GM19455 (cell line): ENCODE data around the gene ZMYND15.
"Not testable (repeated sequence)": the region's sequence is repeated elsewhere in the genome, so short reads cannot be mapped to it uniquely, and the experiment has no call there.

Experiments used
- ATAC-seq: cut with Tn5 transposase; IDR thresholded peaks from one replicate; pipeline ENCODE4 v1.9.1; 2021; ENCODE audit not compliant: unreplicated experiment

ZMYND15 gene

DNA sequence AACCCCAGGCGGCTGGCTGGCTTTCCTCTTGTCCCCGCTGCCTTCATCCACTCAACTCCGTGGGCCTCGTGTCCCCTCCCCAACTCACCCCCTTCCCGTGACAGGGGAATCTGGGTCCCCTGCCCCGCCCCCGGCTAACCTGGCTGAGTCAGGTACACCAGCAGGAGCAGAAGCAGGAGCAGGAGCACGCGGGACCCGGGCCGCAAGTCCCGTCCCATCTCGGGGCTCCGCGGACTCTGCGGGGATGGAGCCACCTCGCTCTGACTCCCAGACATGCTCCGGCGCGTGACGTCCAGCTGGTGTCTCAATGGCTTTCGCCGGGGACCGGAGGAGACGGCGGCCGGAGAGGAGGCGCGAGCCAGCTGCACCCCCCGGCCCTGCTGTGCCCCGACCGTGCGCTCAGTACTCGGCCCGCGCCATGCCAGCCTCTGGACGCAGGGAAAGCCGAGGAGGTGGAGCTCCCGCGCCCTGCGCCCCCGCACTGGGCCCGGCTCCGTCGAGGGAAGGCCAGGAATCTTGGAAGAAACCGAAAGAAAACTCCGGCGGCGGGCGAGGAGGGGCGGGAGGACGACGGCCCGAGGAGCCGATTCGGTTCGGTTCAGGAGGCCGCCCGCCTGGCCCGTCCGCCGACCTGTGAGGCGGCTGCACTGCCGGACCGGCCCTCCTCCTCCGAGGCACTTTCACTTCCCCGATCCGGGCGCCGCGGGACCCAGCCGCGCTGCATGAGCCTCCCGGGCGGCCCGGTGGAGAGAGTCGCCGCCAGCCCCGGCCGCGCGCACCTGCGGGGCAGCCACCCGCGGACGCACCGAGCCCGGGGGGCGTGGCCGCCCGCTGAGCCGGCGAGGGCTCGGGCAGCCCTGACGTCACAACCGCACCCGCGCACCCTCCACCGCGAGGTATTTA is at the start of gene ZMYND15, which contains the start of gene CXCL16:
TSS of gene ZMYND15 (plus strand) at position 712 of the 903 bp plus-strand sequence. CDS start 716 bp downstream, outside the sequence.
TSS of gene CXCL16 (minus strand) at position 807 of the 903 bp plus-strand sequence. CDS start at position 218, 589 bp downstream.
- ATAC-seq, result no peak

- not testable (repeated sequence) for ATAC-seq
Measured at GRCh38 chr17:4689872-4690271, 49.8 kb upstream of the ZMYND15 start.

DNA sequence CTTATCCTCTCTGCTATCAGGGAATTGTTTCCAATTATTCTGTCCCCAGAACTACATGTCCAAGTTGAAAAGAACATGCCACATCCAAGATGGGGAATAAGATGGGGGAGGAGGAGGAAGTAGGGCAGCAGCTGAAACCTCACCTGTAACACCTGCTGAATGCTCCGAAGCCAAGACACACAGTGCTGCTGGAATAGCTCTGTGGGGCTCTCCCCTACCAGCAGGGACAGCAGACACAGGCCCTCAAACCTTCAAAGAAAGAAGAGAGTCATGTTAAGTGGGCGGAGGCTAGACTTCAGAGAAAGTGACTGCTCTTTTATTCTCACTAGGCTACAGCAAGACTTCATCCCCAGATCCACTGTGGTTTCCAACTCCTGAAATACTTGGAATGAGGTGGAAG is 48.9 kb upstream of the ZMYND15 start:
- no peak for ATAC-seq

DNA sequence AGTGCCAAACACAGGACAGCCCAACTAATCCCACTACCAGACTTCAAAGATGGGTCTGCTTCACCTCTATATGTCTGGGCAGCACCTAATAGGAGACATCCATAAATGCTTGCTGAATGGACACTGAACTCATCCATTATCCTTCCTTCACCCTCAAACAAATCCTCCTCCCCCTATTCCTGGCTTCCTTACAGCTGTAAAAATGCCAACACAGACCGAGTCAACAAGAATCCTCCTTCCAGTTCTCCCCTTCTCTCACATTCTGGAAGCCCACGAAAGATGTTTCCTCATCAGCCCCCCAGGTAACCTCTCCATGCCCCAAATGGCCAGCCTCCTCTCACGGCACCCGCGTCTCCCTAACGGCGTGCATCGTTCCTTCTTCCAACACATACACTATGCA is 47.9 kb upstream of the ZMYND15 start:
- no peak for ATAC-seq

- ATAC-seq, result no peak
Measured at GRCh38 chr17:4693416-4693815, 46.2 kb upstream of the ZMYND15 start.

DNA sequence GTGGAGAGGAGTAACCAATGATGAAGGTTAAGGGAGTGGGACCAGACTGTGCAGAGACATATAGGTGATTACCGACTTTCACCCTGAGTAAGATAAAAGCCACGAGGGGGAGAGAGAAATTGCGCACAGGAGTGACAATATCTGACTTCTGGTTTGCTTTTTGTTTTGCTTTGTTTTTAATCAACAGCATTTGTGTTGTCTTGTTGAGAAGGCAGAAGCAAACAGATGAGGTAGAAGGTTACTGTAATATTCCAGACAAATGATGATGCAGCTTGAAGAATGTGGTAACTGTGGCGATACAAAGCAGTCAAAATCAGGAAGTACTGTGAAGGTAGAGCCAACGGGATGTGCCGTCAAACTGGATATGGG is 43.2 kb upstream of the ZMYND15 start:
- ATAC-seq, result no peak

DNA sequence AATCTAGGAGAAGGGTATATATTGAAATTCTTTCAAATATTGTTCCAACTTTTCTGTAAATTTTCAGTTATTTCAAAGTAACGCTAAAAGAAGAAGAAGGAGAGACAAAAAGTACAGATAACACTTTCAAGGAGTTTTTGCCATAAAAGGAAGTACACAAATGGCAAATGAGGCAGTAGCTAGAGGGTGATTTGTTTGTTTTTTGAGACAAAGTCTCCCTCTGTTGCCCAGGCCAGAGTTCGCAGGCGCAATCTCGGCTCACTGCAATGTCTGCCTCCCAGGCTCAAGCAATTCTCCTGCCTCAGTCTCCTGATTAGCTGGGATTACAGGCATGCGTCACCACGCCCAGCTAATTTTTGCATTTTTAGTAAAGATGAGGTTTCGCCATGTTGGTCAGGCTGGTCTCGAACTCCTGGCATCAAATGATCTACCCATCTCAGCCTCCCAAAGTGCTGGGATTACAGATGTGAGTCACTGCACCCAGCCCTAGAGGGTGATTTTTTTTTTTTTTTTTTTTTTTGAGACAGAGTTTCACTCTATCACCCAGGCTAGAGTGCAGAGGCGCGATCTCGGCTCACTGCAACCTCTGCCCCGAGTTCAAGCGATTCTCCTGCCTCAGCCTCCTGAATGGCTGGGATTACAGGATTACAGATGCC is 40.1 kb upstream of the ZMYND15 start:
- ATAC-seq, result not testable (repeated sequence)

DNA sequence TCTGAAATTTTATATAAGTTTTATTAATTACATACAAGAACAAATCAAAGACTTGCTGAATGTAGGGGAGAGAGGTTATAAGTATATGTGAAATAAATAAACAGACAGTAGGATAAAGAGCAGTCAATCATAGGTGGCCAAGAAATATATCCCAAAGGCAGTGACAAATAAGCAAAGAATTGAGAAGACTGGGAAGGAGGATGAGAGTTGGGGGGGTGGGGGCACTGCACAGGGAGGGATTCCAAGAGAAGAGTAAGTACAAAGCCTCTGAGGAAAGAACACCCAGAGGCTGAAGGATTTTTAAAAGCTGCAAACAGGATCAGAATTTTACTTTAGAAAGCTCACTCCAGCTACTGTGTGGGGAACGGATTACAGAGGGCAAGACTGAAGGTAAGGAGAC is 38.5 kb upstream of the ZMYND15 start:
- ATAC-seq, result no peak

DNA sequence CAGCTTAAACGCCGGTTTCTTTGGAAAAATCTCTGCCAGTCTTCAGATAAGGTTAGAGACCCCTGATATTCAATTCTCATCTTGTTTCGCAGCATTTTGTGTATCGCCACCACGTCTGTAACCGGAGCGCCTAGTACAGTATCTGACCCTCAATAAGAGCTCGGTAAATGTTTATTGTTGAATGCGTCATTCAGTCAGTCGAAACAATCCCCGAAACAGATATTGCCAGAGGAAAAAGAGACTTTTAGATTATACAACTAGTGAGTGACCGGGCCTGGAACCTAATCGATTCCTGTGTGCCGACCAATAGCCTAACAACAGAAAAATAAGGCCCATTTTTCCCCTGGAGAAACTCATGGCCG is 36.3 kb upstream of the ZMYND15 start:
- ATAC-seq, result no peak

DNA sequence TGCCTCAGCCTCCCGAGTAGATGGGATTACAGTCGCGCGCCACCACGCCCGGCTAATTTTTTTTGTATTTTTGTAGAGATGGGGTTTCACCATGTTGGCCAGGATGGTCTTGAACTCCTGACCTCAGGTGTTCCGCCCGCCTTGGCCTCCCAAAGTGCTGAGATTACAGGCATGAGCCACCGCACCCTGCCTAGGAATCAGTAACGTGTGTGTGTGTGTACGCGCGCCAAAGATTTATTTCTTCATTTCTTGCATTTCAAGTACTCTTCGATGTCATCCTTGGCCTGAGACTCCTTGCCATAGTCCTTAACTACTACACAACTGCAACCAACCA is 35.1 kb upstream of the ZMYND15 start:
- not testable (repeated sequence) for ATAC-seq

GRCh38 chr17:4704991-4705390 is 34.6 kb upstream of the ZMYND15 start:
- ATAC-seq, result no peak

GRCh38 chr17:4706121-4706520 is 33.5 kb upstream of the ZMYND15 start:
- no peak for ATAC-seq

DNA sequence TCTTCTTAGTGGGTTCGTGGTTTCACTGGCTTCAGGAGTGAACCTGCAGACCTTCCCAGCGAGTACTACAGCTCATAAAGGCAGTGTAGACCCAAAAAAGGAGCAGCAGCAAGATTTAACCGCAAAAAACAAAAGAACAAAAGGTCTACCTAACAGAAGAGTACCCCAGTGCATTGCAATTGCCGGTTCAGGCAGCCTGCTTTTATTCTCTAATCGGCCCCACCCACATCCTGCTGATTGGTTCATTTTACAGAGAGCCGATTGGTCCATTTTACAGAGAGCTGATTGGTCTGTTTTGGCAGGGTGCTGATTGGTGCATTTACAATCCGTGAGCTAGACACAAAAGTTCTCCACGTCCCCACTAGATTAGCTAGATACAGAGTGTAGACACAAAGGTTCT is 31.2 kb upstream of the ZMYND15 start:
- ATAC-seq, result no peak

DNA sequence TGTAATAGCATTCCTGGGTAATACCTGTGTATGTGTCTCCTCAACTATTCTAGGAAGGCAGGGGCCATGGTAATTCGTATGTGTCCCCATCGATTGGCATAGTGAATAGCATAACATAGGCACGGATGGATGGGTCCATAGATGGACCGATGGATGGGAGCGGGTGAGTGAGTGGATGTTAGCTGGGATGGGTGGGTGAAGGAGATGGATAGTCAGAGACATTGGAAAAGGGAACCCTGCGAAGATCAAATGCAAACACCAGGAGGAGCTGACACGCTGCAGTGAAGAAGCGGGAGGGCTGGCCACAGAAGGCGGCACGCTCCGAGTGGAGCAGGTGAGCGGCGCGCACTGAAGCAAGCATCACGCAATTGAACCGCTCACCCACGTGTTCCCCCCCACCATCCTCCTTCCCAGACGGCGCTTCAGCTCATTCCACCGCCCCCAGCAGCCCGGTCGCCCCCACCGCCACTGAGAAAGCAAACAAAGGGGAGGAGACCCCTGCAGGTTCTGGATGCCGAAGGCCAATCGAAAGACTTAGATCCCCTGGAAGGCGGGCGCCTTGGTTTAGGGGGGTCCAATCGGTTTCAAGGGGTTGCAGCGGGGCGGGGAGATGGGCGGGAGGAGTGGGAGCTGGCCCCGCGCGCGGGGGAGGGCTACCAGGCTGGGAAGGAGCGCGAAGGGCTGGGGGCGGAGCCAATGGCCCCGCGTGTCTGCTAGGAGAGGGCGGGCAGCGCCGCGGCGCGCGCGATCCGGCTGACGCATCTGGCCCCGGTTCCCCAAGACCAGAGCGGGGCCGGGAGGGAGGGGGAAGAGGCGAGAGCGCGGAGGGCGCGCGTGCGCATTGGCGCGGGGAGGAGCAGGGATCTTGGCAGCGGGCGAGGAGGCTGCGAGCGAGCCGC is 29.6 kb upstream of the ZMYND15 start, which contains the start of gene ARRB2:
TSS of gene ARRB2 (plus strand) at position 839 of the 899 bp plus-strand sequence. CDS start 90 bp downstream, outside the sequence.
- peak; percentile 72 for ATAC-seq

GRCh38 chr17:4710693-4711634 is 28.7 kb upstream of the ZMYND15 start:
- peak; percentile 7 for ATAC-seq

DNA sequence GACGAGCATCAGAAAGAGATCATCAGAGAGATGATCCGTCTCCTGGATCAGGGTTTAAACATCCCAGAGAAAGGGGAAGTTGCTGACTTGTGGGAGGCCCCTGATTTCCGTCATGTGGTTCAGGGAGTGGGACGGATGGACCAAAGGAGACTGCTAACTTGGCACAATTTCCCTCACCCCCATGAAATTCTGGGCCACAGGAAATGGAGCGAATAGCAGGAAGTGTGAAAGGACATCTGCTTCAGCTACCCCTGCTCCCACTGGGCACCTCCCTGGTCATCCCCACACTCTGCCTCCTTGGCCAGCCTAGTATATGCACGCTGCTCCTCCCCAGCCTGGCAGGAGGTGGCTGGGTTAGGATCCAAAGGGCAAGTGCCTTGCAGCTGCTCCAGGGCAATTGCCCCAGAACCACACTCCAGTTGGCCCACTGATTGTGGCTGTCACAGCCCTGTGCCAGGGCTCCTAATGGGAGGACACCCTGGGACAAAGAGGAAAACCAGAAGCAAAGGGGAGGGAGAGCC is 27.9 kb upstream of the ZMYND15 start:
- ATAC-seq, result no peak

DNA sequence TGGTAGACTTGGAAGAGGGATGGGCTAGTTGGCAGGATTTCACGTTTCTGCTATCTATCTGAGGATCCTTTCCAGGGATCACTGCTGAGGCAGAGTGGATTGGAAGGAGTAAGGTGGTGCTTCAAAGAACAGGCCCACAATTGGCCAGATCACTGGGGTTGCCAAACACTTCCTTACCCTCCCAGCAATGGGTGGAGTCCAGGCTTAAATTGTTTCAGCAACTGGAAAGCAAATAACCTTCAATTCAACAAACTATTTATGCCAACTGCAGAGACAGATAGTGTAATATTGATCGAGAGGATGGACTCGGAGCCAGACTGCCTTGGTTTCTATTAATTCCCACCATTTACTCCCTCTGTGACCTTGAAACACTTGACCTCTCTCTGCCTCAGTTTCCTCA is 27.1 kb upstream of the ZMYND15 start:
- no peak for ATAC-seq

DNA sequence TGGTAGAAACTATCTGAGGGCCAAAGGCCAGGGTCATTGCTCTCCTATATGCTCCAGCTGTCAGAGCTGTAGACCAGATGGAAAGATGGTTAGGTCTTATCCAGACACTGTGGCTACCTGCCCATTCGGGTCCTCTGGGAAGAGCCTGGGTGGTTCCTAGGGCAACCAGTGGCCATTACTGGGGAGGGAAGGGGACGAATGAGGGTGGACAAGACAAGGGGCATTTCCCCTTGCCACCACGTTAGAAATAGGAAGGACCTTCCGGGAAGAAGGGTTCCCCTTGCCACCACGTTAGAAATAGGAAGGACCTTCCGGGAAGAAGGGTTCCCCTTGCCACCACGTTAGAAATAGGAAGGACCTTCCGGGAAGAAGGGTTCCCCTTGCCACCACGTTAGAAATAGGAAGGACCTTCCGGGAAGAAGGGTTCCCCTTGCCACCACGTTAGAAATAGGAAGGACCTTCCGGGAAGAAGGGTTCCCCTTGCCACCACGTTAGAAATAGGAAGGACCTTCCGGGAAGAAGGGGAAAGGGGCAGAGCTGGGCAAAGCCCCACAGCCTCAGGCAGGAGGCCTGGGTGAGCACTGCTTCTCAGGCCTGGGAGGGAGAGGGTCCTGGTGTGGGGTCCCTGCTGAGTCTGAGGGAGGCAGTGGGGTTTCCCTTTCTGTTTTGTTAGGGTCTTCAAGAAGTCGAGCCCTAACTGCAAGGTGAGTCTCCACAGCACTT is 25.1 kb upstream of the ZMYND15 start:
- ATAC-seq, result not testable (repeated sequence)

DNA sequence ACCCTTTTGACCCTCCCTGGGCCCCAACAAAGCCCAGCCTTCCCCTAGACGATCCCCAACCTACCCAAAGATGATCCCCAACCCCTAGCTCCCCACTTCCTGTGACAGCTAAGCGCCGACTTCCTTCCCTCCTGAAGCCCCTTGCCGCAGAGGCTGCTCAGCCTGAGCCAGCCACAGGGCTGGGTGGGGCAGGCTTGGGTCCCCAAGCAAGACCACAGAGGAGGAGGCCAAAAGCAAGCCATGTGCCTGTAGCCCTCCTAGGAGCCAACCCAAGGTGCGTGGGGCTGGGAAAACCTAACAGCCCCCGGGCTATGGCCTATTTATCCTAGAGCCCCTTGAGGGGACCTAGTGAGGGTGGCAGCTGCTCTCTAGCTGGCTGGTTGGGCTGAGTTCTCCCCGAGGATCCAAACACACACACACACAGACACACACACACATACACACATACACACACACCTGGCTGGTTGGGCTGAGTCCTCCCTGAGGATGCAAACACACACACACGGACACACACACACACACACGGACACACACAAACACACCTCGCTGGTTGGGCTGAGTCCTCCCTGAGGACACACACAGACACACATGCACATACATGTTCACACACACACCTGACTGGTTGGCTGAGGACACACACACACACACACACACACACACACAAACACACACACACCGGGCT is 24.4 kb upstream of the ZMYND15 start:
- no peak for ATAC-seq
